GM21528 (cell line): ENCODE measurements around the gene HOXA7.

Experiments
- ATAC-seq: cut with Tn5 transposase; IDR thresholded peaks from one replicate; pipeline ENCODE4 v1.9.1; 2021; ENCODE audit warnings: mild to moderate bottlenecking, moderate library complexity; ENCODE audit not compliant: unreplicated experiment, low FRiP score

HOXA7 gene

GRCh38 chr7:27124096-27124901 lies 32.2 kb downstream of the HOXA7 start:
- ATAC-seq, result no peak

- ATAC-seq, result no peak
Measured at GRCh38 chr7:27123477-27124053, 32.9 kb downstream of the HOXA7 start.

- ATAC-seq, result no peak
Measured at GRCh38 chr7:27123007-27123476, 33.4 kb downstream of the HOXA7 start.

GRCh38 chr7:27122077-27122910 lies 34.2 kb downstream of the HOXA7 start:
- no peak for ATAC-seq

- ATAC-seq, result no peak
Measured at GRCh38 chr7:27121684-27122076, 34.8 kb downstream of the HOXA7 start.

GRCh38 chr7:27119412-27119911 lies 37.0 kb downstream of the HOXA7 start:
- ATAC-seq, result no peak

GRCh38 chr7:27118580-27118979 lies 37.9 kb downstream of the HOXA7 start:
- ATAC-seq, result no peak

- ATAC-seq, result no peak
Measured at GRCh38 chr7:27117887-27118491, 38.5 kb downstream of the HOXA7 start.

GRCh38 chr7:27116962-27117886 lies 39.3 kb downstream of the HOXA7 start:
- no peak for ATAC-seq

- no peak for ATAC-seq
Measured at GRCh38 chr7:27116031-27116961, 40.2 kb downstream of the HOXA7 start.

GRCh38 chr7:27115221-27116026 lies 41.1 kb downstream of the HOXA7 start:
- no peak for ATAC-seq

- no peak for ATAC-seq
Measured at GRCh38 chr7:27114881-27115220, 41.6 kb downstream of the HOXA7 start.

- ATAC-seq, result no peak
Measured at GRCh38 chr7:27113991-27114769, 42.3 kb downstream of the HOXA7 start.

- no peak for ATAC-seq
Measured at GRCh38 chr7:27112955-27113949, 43.2 kb downstream of the HOXA7 start.

- no peak for ATAC-seq
Measured at GRCh38 chr7:27112361-27112760, 44.1 kb downstream of the HOXA7 start.

- no peak for ATAC-seq
Measured at GRCh38 chr7:27111751-27112277, 44.7 kb downstream of the HOXA7 start.
